Hepatic stellate cell (primary cell): Measurements from ENCODE around the gene ZSCAN30.

Experiments used
- DNase-seq: peaks from one replicate; pipeline ENCODE4 v3.0.0; 2011; ENCODE audit warnings: low spot score

ZSCAN30 gene

DNA sequence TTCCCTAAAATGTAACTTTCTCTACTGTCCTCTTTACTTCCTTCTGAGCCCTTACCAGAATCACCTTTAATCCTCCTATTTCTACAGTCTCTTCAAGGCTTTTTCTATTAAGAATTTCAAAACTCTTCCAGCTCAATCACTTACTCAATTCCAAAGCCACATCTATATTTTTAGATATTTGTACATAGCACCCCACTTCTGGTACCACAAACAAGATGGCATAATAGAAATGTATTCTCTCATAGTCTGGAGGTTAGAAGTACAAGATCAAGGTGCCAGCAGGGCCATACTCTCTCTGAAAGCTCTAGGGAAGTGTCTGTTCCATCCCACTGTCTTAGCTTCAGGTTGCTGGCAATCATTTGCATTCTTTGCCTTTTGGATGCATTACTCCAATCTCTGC is 11.1 kb downstream of the ZSCAN30 start:
- no peak for DNase-seq

DNA sequence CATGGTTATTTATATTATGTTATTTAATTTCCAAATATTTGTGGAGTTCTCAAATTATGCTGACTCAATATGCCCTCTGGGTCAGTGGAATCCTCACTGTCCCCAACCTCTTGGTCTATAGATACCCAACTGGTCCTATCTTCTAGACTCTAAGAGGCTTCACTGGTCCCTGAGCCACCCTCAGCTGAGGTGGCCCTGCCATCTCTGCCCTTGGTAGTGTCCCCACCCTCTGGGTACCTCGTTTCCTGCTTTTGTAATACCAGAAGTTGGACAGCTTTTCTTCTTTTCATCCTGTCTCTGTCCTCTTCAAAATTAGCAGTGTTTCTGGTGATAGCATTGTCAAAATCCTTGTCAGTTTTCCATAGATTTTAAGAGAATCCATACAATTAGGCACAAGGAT is 11.9 kb downstream of the ZSCAN30 start:
- no peak for DNase-seq

DNA sequence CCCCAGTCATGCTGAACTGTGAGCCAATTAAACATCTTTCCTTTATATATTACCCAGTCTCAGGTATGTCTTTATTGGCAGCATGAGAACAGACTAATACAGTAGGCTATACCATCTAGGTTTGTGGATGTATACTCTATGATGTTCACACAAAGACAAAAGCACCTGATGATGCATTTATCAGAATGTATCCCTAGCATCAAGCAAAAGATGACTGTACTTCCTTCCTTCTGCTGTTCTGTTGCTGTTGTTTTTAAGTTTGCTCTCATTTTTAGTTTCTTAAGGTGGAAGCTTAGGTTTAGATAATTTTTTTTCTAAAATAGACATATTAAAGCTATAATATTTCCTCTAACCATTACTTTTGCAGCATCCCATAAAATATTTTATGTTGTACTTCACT is 12.4 kb downstream of the ZSCAN30 start:
- no peak for DNase-seq

DNA sequence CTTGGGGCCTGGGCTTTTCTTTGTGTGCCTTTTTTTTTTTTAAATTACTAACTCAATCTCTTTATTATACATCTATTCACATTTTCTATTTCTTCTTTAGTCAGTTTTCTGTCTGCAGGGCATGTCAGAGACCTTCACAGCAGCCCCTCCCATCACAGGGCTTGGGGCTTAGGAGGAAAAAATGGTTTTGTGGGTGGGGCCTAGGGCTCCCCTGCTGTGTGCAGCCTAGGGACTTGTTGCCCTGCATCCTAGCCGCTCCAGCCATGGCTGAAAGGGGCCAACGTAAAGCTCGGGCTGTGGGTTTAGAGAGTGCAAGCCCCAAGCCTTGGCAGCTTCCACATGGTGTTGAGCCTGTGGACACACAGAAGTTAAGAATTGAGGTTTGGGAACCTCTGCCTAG is 13.8 kb downstream of the ZSCAN30 start:
- DNase-seq: no peak

DNA sequence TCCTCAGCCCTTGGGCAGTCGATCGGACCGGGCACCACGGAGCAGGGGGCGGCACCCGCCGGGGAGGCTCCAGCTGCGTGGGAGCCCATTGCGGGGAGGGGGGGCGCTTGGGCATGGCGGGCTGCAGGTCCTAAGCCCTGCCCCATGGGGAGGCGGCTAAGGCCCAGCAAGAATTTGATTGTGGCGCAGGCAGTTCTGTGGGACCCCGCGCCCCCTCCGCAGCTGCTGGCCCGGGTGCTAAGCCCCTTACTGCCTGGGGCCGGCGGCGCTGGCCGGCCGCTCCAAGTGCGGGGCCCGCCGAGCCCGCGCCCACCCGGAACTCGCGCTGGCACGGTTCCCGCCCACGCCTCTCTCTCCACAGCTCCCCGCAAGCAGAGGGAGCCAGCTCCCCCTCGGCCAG is 18.4 kb downstream of the ZSCAN30 start:
- no peak for DNase-seq

DNA sequence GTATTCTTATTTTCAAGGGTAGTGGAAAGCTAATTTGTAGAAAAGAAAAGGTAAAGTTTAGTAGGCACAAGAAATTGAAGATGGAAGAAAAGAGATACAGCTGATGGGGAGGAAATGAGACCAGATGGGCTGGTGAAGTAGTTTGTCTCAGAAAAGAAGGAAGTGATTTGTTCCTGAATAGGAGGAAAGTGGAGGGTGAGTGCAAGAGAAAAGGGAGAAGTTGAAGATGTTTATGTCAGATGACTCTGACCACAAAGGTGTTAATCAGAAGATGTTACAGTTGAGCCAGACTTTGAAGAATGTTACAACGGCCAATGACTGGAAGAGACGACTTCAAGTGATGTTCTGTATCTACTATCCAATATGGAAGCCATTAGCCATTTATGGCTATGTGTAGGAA is 21.2 kb downstream of the ZSCAN30 start:
- no peak for DNase-seq

DNA sequence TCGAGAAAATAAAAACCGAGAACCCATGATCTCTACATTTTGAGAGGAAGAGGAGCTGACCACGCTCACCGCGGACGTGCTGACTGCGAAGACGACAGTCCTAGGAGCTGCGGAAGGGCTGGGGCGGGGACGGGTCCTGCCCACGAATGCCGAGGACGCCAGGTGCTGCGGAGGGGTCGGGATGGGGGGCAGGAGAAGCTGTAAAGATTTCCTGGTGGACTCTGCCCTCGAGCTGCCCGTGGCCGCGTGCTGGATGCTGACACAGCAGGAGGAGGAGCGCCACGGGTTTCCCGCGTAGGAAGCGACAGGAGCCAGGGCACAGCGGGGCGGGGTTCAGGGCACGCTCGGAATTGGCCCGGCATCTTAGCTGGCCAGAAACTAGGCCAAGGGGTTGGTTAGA is 22.2 kb downstream of the ZSCAN30 start:
- DNase-seq: no peak

DNA sequence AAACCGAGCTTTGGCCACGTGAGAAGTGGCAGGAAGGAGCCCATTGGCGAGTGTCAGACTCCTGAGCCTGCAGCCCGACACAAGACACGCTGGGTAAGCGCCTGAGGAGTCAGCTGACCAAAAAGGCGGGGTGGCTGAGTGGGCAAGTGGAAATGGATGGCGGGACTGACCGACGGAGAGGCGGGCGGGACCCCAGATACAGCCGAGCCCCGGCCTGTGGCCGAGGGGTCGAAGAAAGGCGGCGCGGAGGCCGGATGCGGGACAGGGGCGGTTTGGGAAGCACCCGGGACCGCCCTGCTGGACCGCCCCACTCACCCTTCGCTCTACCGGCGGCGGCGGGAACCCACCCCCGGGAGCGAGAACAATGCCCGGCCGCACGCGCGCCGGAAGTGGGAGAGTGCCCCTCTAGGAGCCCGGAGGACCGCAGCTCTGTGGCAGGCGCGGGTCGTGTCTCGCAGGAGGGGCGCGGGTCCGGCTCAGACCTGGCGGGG is 22.8 kb downstream of the ZSCAN30 start:
- DNase-seq: peak; percentile 18

DNA sequence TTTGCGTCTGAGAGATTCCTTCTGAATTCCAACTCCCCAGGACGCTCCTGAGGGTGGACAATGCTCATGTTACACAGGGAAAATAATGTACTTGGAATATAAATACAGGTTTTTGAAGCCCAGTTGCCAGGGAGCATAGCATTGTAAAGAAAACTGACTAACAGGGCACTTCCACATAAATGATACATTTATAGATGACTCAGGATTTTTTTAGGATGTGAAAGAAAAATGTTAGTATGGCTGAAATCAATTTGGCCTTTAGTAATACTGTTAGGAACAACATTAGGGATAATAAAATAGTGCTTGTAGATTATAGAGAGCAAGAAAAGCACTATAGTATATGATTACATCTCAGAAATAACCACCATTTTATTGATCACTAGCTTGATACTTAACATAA is 25.6 kb downstream of the ZSCAN30 start:
- no peak for DNase-seq

DNA sequence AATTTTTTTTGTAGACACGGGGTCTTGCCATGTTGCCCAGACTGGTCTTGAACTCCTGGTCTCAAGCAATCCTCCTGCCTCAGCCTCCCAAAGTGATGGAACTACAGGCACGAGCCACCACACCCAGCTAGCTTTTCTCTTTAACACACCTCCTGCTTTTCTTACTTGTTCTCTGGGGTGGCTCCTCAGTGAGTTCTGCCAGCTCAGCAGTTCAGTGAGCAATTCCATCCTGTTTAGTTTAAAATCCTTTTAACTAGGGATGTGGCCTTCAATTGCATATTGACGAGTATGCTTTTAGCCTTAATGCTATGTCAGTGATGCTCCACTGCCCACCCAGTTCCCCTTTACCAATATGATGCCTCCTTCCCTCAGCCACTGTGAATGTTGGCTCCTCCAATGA is 33.1 kb downstream of the ZSCAN30 start:
- DNase-seq: no peak

DNA sequence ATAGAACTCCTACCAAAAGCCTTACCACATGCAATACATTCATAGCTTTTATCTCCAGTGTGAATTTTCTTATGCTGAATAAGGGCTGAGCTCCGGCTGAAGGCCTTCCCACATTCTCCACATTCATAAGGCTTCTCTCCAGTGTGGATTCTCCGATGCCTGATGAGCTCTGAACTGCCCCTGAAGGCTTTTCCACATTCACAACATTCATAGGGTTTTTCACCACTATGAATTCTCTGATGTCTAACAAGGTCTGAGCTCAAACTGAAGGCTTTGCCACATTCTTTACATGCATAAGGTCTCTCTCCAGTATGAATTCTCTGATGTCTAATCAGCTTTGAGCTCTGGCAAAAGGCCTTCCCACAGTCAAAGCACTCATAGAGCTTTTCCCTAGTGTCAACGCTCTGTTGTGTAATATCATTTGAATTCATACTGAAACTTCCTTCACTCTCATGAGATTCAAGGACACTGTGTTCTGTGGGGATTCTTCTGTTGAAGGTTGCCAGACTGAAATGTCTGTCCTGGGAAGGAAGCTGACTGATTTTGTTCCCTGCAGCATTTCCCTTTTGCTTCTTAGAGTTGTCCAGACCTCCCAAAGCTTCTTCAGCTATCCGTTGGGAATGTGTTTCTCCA is 36.3 kb downstream of the ZSCAN30 start:
- no peak for DNase-seq

DNA sequence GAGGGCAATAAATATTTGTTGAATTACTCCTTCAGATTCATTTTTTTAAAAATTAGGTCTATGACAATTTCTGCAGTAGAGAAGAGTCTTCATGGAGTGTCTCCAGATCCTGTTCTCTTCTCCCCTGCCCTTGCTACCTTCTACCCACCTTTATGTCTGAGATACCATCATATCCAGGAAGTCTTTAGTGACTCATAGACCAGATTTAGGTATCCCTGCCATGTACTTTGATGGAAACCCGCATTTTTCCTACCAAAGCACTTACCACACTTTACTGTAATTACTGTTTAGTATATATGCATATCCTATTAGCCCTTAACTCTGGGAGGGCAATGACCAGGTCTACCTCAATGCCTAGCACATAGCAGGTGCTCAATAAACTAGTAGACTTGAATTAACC is 37.6 kb downstream of the ZSCAN30 start:
- DNase-seq: no peak

DNA sequence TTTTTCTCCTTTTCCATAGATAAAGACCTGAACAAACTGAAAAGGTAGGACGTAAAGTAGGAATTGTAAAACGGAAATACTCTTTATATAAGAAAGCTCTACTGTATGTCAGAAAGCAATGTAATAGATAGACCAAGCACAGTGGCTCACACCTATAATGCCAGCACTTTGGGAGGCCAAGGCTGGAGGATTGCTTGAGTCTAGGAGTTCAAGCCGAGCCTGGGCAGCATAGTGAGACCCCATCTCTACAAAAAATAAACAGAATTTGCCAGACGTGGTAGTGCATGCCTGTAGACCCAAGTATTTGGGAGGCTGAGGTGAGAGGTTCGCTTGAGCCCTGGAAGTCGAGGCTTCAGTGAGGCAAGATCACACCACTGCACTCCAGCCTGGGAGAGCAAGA is 41.6 kb downstream of the ZSCAN30 start:
- no peak for DNase-seq

DNA sequence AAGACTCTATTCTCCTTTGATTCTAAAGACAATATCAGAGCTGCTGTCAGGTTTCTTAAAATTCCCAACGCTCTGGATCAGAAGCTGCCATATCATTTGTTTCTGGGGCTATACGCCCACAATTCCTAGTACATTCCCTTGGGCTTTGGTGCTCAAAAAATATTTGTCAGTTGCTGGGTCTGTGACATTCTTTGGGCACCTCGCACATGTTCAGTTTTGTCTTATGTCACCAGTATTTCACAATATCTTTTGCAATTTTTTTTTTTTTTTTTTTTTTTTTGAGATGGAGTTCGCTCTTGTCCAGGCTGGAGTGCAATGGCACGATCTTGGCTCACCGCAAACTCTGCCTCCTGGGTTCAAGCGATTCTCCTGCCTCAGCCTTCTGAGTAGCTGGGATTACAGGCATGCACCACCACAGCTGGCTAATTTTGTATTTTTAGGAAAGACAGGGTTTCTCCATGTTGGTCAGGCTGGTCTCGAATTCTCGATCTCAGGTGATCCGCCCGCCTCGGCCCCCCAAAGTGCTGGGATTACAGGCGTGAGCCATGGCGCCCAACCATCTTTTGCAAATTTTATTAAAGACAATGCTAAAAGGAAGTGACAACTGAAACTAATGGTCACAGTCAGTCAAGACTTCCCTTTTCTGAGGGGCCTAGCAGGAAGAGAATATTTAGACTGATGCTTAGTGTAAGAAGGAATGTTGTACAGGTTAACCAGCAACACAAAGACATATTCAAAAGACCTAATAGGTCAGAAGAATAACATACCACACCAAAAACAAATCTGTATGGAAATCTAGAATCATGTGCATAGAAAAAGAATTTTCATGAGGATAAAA is 42.4 kb downstream of the ZSCAN30 start:
- no peak for DNase-seq

DNA sequence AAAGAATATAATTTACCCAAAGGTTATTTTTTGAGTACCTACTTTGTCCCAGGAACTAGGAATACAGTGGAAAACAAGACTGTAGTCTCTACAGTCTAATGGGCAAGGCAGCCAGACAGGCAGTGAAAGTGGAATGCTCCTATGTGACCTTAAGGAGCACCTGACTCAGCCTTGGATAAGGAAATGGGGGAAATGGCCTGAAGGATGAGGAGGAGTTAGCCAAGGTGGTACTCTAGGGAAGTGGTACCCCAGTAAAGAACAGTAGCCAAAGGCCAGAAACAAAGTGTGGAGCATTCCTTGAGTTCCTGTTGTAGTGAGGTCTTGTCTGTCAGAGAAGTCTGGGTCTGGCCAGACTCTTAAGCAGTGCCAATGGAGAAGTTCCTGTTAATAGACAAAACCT is 43.2 kb downstream of the ZSCAN30 start:
- no peak for DNase-seq

DNA sequence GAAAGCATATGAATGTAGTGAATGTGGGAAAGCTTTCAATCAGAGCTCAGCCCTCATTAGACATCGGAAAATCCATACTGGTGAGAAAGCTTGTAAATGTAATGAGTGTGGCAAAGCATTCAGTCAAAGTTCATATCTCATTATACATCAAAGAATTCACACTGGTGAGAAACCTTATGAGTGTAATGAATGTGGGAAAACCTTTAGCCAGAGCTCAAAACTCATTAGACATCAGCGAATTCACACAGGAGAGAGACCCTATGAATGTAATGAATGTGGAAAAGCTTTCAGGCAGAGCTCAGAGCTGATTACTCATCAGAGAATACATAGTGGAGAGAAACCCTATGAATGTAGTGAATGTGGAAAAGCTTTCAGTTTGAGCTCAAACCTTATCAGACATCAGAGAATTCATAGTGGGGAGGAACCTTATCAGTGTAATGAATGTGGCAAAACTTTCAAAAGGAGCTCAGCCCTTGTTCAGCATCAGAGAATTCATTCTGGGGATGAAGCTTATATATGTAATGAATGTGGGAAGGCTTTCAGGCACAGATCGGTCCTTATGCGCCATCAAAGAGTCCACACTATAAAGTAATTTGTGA is 44.2 kb downstream of the ZSCAN30 start:
- DNase-seq: no peak

DNA sequence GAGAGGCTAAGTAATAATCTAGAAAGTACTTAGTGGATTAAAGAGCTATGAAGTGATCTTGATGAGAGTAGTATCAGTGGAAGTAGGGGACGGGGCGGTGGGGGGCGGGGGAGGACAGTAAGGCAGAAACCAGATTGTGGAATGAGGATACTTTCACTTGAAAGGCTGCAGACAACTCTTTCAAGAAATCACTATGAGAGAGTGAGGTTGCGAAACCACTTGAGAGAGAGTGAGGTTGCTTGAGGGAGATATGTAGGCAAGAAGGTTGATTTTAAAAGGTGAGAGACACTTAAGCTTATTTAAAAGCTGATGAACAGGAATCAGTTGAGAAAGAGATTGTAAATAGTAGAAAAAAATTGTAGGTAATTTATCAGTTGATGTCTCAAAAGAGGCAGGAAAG is 45.4 kb downstream of the ZSCAN30 start:
- DNase-seq: no peak

DNA sequence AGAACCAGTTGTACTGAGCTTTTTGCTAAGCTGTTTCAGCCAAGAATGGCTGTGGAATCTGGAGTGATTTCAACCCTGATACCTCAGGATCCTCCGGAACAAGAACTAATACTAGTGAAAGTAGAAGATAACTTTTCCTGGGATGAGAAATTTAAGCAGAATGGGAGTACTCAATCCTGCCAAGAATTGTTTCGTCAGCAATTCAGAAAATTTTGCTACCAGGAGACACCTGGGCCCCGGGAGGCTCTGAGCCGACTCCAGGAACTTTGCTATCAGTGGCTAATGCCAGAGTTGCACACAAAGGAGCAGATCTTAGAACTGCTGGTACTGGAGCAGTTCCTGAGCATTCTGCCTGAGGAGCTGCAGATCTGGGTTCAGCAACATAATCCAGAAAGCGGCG is 47.6 kb downstream of the ZSCAN30 start:
- no peak for DNase-seq

DNA sequence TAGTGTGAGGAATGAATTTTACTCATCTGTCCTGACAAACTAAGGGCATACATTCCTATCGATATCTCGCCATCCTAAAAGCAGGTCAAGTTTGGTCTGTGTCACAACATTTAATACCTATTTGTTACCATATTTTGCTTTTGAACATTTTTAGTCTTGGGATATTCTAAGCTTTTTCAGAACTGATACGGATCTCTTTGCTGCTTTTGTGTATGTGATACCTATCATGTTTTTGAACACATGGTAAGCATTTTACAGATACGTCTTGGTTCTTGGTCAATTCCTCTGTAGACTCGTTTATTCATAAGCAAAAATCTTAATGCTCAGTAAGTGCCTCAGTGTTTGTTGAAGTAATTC is 48.6 kb downstream of the ZSCAN30 start:
- no peak for DNase-seq

DNA sequence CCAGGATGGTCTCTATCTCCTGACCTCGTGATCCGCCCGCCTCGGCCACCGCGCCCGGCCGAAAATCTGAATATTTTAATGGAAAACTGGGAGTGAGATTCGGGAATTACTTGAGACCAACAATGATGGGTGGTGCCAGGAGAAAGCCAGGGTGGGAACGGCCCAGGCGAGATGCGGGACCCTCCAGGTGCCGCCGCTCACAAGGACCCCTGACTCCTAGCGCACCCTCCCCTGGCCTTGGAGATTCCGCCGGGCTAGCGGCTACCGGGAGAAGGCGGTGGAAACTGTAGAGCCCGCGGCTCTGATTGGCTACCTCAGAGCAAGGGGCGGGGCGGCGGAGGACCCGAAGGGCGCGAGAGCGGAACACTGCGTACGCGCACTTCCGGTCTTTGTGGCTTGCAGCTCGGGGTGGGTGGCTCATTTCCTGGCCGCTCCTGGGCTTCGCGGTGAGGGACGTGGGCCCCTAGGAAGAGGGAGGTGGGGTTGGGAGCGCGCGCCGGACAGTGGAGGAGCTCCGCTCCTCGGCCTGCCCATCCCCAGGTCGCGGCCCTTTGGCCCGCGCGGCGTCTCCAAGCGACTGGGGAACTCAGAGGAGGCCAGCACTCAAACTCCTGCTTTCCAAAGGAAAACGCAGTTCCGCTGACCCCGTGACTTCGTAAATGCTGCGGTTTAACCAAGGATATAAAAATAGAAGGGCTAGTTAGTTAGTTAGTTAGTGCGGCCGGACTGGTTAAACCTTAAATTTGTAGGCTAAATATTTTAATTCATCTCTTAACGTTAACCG is 49.2 kb downstream of the ZSCAN30 start, which contains the start of gene ZNF397:
Gene ZNF397 (plus strand): TSS at position 371 of the 784 bp plus-strand sequence. CDS start 1,437 bp downstream, outside the sequence.
- DNase-seq: peak; percentile 95

DNA sequence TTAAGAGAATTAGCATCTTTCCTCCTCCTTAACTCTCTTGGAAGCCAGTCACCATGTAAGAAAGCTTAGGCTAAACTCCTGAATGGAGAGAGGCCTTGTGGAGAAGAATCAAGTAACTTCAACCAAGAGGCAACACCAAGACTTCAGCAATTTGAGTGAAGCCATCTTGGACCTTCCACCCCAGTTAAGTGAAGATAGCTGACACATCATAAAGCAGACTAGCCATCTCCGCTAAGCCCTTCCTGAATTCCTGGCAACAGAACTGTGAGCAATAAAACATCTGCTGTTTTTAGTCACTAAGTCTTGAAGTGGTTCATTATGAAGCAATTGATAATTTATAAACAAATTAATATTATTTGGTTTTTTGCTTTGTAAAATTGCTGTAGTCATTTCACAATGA is 50.7 kb downstream of the ZSCAN30 start:
- DNase-seq: no peak

DNA sequence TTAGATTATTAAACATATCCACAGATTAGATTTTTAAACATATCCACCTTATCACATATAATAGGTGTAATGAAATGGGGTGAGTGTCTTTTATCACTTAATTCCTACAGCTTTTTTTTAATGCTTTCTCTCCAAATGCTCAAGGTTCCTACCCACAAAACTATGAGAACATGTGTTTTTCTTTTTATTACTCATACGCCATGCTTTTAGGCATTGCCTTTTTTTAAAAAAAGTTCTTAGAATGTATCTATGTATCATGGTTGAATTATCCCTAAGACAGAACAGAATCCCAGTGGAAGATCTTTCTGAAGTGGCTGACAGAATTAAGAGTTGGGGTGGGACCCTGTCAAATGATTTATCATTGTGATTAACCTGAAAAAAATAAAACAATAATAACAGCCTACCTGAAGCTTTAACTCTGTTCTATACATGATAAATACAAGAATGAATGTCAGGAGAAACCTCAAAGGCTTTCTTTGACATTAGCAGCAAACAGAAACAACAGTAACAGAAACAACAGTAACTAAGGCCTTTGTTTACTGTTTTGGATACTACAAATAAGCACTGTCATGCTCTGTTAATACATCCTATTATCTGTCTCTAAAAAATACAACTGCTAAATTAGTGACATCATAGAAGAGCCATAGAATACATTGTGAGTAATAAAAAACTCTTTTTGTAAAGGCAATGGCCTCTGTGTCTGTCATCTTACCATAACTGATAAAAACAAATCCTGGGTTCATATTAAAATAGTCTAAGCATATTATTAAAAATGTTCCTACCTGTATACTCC is 53.3 kb downstream of the ZSCAN30 start:
- peak; percentile 39 for DNase-seq
